Heart right ventricle (tissue), 16 donors: ENCODE results near the gene ABCB9. TPM values are rescaled to one million over a fixed set of nuclear protein-coding genes. Genes with fewer than 3 reads are reported as not detected.

Source experiments
- ATAC-seq, 8 donors: fragments of 200-7000 bp; cut with Tn5 transposase; one replicate each; pipeline ENCODE4 v1.9.1; 2020; ENCODE audit warnings: mild to moderate bottlenecking in 8 of 8, moderate library complexity in 8 of 8, moderate number of reproducible peaks in 1 of 8
- DNase-seq, 2 donors: peaks; one replicate each; pipeline ENCODE4 v3.0.0-alpha.2; 2020
- H3K27ac ChIP-seq, 10 donors: fragments of 200-600 bp; sonication (generic) in 2 of 10; one replicate each; pipeline versions ENCODE4 v1.5.0 to v1.8.0; 2020 to 2022; ENCODE audit warnings: mild to moderate bottlenecking in 3 of 10
- H3K27me3 ChIP-seq, 7 donors: fragments of 200-600 bp; one replicate each; pipeline ENCODE4 v1.8.0; 2021 to 2022; ENCODE audit warnings: mild to moderate bottlenecking in 2 of 7
- H3K36me3 ChIP-seq, 9 donors: fragments of 200-600 bp; sonication (generic) in 1 of 9; one replicate each; pipeline versions ENCODE4 v1.5.0 to v1.8.0; 2020 to 2022; ENCODE audit warnings: mild to moderate bottlenecking in 2 of 9
- H3K4me1 ChIP-seq, 9 donors: fragments of 200-600 bp; sonication (generic) in 1 of 9; one replicate each; pipeline versions ENCODE4 v1.5.0 to v1.8.0; 2020 to 2022; ENCODE audit warnings: mild to moderate bottlenecking in 4 of 9
- H3K4me3 ChIP-seq, 10 donors: fragments of 200-600 bp; sonication (generic) in 2 of 10; one replicate each; pipeline versions ENCODE4 v1.5.0 to v1.8.0; 2020 to 2022; ENCODE audit warnings: mild to moderate bottlenecking in 7 of 10, moderate library complexity in 2 of 10
- H3K9me3 ChIP-seq, 11 donors: fragments of 200-600 bp in 10 of 11; sonication (generic) in 2 of 11; one replicate each; pipeline versions ENCODE4 v1.5.0 to v1.8.0; 2013 to 2022; ENCODE audit warnings: mild to moderate bottlenecking in 2 of 11, control low read depth in 1 of 11, moderate library complexity in 1 of 11
- WGBS, 2 donors: extraction: QIAGEN DNeasy Blood & Tissue Kit; methylation state at CpG; one replicate each; pipeline ENCODE4 v1.1.7; 2013; ENCODE audit warnings: inconsistent platforms in 1 of 2; 5-methylcytosine and 5-hydroxymethylcytosine counted together
- intact Hi-C, 10 donors: fragments of 100-400 bp; cut with DNase I; formaldehyde crosslinking; loops; one replicate each; pipeline versions ENCODE4 v1.11.1 to v1.14.2; 2022
- polyA plus RNA-seq, 2 donors: library from polyadenylated mRNA; stranded (reverse); fragments of 200-250 nt; gene quantifications; one replicate each; pipeline ENCODE4 v1.2.3, GENCODE V29; 2013
- total RNA-seq, 10 donors: library from RNA; stranded (reverse); fragmentation: NEBNext Ultra II Directional in 3 of 10; extraction: Animal tissue kit (Norgen Biotek cat#: 25700) in 3 of 10; gene quantifications; one replicate each; pipeline versions ENCODE4 v1.2.1 to v1.2.4, GENCODE V29; 2021 to 2023
- TF ChIP-seq, protein P1 (sequence below), 9 donors: fragments of 200-600 bp; sonication (generic) in 2 of 9; IDR thresholded peaks; one replicate each; pipeline versions ENCODE4 v1.5.0 to v1.8.0; 2021 to 2022; ENCODE audit warnings: antibody characterized with exemption in 9 of 9, mild to moderate bottlenecking in 5 of 9, moderate library complexity in 1 of 9
- donor health status: Arrhythmogenic right ventricular cardiomyopathy.
- donor health status: ischemic (EF 13 %, LVEDD 7.1; RV severe dilation, severe dysfunction).
- donor health status: healthy with polysubstance abuse.
- donor health status: DM: no; HTN: yes; CAD: no.
- donor health status: DM: no; HTN: no; CAD: no.
- donor health status: ischemic (EF 25% LVEDD 6.9; RV normal size, moderate dysfunction).
- donor health status: ischemic (EF 25% LVEDD 5.7; RV mildly dilated, moderate dysfunction).
- donor health status: healthy.
- donor health status: DM: yes; HTN: yes; CAD: no.
- donor health status: Ischemic cardiomyopathy.
- donor health status: ischemic (EF 35%, LVEDD 5.7; RV mildly dilated, moderate dysfunction).
- donor health status: nonischemic (EF 11% LVEDD 7.7; RV severe dilation, severe dysfunction).
- donor health status: DM: yes; HTN: yes; CAD: no.
- donor health status: PGD.
- donor health status: ischemic (EF 29% LVEDD 5.4; RV normal size, mild dysfunction).
- donor health status: nonischemic (EF 23%, LVEDD 6.1; RV moderate dilation, normal function).

ABCB9 gene
- total and polyA plus RNA-seq, 12 donors = 1.9 to 6.0 (median 4.5) TPM

DNA sequence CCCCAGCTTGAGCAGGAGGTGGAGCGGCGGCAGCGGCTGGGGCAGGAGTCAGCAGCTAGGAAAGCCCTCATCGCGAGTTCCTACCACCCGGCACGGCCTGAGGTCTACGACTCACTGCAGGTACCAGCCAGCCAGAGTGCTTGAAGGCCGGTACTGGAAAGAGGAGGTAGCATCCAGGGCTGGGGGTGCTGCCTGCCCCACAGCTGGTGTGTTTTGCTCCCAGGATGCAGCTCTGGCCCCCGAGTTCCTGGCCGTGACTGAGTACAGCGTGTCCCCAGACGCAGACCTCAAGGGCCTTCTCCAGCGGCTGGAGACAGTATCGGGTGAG, 10.3 kb upstream of the ABCB9 start:
- peaks cover 12 to 58% (median 43%) of the 10 kb centered on the region in 9 donors for H3K4me1 ChIP-seq
- ATAC-seq = no peak
- intact Hi-C loops = loop anchor here in 2 of 10 donors (5.0 kb wide), 1 partner anchor 261 kb away; no protein-coding TSS in a partner anchor
- no peaks in the 10 kb centered on the region for H3K27me3 ChIP-seq
- H3K36me3 ChIP-seq = peaks cover 0 to 22% (median 0%) of the 10 kb centered on the region in 9 donors
- no peak overlapping the region for H3K27ac ChIP-seq
- H3K4me3 ChIP-seq = peak overlapping the region in 2 of 10 donors; percentile 96 to 99
- DNase-seq = no peak
- no peaks in the 10 kb centered on the region for H3K9me3 ChIP-seq
- WGBS, 2 donors = 89 to 91% methylated on average over 15 of the region's 15 CpGs
- TF ChIP-seq, protein P1, sequence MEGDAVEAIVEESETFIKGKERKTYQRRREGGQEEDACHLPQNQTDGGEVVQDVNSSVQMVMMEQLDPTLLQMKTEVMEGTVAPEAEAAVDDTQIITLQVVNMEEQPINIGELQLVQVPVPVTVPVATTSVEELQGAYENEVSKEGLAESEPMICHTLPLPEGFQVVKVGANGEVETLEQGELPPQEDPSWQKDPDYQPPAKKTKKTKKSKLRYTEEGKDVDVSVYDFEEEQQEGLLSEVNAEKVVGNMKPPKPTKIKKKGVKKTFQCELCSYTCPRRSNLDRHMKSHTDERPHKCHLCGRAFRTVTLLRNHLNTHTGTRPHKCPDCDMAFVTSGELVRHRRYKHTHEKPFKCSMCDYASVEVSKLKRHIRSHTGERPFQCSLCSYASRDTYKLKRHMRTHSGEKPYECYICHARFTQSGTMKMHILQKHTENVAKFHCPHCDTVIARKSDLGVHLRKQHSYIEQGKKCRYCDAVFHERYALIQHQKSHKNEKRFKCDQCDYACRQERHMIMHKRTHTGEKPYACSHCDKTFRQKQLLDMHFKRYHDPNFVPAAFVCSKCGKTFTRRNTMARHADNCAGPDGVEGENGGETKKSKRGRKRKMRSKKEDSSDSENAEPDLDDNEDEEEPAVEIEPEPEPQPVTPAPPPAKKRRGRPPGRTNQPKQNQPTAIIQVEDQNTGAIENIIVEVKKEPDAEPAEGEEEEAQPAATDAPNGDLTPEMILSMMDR (IDR thresholded peaks at IDR 0.05) = no peak

DNA sequence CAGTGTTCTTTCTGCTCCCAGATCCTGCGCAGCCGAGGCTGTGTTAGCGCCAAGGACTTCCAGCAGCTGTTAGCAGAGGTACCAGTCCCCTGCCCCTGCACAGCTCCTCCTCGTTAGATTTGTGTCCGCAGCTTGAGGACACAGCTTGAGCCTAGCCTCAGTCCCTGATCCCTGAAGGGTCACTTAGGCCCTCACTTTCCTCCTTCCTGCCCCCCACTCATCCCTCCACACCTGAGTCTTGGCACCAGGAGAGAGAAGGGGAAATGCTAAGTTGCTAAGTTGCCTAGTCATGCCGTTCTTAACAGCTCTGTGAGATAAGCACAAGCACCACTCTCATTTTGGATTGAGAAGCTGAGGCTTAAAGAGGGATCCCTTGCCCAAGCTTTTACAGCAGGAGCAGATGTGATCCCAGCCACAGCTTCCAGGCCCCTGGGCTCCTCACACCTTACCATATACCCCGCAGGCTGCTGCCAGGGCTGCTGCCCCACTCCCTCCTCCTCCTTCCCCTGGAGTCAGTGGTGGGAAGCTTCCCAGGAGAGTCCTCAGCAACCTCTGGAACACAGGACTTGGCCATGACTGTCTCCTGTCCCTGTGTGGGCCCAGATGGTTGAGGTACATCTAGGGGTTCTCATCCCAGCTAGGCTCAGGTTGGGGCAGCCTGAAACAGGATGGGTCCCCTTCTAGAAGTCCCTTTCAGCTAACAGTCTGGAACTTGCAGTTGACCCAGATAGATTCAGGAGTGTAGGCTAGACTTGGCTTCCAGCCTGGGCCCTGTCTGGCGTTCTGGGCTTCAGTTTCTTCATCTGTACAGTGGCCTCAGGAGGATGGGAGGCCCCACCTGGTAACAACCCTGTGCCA, 9.8 kb upstream of the ABCB9 start:
- ATAC-seq = no peak
- H3K27ac ChIP-seq = peak overlapping the region in 8 of 10 donors; percentile 95 to 100 (median 98)
- TF ChIP-seq, protein P1 (IDR thresholded peaks at IDR 0.05) = no peak
- WGBS, 2 donors = 9 to 16% methylated on average over 8 of the region's 8 CpGs
- DNase-seq = no peak
- peaks cover 0 to 22% (median 0%) of the 10 kb centered on the region in 9 donors for H3K36me3 ChIP-seq
- no peaks in the 10 kb centered on the region for H3K9me3 ChIP-seq
- peak overlapping the region; percentile 59 to 99 (median 85) for H3K4me3 ChIP-seq
- peaks cover 12 to 52% (median 37%) of the 10 kb centered on the region in 9 donors for H3K4me1 ChIP-seq
- H3K27me3 ChIP-seq = no peaks in the 10 kb centered on the region
- intact Hi-C loops = loop anchor here in 2 of 10 donors (5.0 kb wide), 1 partner anchor 261 kb away; no protein-coding TSS in a partner anchor

DNA sequence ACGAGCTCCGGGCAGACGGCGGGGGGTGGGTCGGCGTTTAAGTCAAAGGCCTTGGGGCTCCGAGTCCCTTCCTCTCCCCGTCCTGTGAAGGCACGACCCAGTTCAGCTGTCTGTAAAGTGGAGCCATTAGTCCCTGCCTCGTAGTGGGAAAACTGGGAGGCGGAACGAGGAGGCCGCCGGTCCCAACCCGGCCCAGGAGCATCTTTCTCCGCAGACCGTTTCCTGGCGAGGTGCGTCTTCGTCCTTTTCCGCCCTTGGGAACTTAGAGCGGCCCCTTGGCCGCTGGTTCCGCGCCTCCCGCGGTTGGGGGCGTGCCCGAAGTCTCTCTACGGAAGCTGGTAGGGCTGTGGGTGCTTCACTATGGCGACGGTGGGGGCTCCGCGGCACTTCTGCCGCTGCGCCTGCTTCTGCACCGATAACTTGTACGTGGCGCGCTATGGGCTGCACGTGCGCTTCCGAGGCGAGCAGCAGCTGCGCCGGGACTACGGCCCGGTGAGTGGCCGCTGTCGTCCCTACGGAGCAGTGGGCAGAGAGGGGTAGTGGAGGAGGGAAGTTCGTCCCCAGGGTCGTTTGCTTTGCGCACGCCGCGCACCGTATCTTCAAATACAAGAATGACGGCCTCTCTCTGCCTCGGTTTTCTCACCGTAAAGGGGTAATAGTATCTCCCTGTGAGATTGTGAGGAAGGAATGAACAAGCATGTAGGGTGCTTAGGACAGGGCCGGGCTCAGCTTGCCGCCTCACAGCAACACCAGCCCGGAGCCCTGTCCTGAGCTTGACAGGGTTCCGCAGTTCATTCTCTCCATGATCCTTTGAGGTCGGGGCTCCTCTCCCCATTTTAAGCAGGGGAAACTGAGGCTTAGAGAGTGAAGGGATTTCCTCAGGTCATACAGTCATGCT, 8.9 kb upstream of the ABCB9 start, which contains the start of gene OGFOD2:
OGFOD2 (plus strand) TSS at position 353 of the 898 bp plus-strand sequence; CDS start at position 361, 8 bp downstream.
- Histone ChIP-seq H3K4me1 (peaks cover 12 to 50% (median 36%) of the 10 kb centered on the region in 9 donors), H3K27ac (peak within 1 kb of the TSS; percentile 93 to 100 (median 98)), H3K36me3 (peaks cover 0 to 22% (median 0%) of the 10 kb centered on the region in 9 donors), H3K9me3 (no peaks in the 10 kb centered on the region), H3K27me3 (no peaks in the 10 kb centered on the region), H3K4me3 (peak within 1 kb of the TSS; percentile 59 to 99 (median 85))
- peak; percentile 91 to 98 (median 94) for ATAC-seq
- intact Hi-C loops = loop anchor here in 2 of 10 donors (5.0 kb wide), 1 partner anchor 262 kb away; no protein-coding TSS in a partner anchor
- TF ChIP-seq, protein P1 (IDR thresholded peaks at IDR 0.05) = peak in 1 of 9 donors; percentile 14
- 0% methylated on average over 66 of the region's 66 CpGs for WGBS, 2 donors
- DNase-seq = peak; percentile 91 to 93
